ENCODE results near the gene GABRB2.

GRCh38 chr5:161414037-161414436, 132.5 kb downstream of the GABRB2 start:
- no peak for TF ChIP-seq CTCF (IDR thresholded peaks at IDR 0.05)
- no peak for TF ChIP-seq POLR2A (IDR thresholded peaks at IDR 0.05)

Measured in Peyer's patch (tissue), 4 donors.